Osteoblast (primary cell): ENCODE results near the gene LZIC. TPM values are rescaled to one million over a fixed set of nuclear protein-coding genes. Genes with fewer than 3 reads are reported as not detected.

Experiments used
- small RNA-seq: library from RNA; depleted of rRNA; stranded (forward); fragments of <200 nt; gene quantifications from one replicate; pipeline ENCODE3, GENCODE V24; 2012
- total RNA-seq: library from RNA; depleted of rRNA; stranded (reverse); fragments of >200 nt; gene quantifications from 2 replicates; pipeline ENCODE4 v1.2.3, GENCODE V29; 2012

The LZIC gene
- total RNA-seq, 1 donor, result 37.6 TPM

Small RNA genes within 50 kb of the gene (small RNA-seq; reads per million reads assigned to genes)
- gene MIR5697, result 0.67 reads per million

Other genes with a start within 250 kb of the LZIC start
- 110 and 140 TPM in 2 replicates for gene CLSTN1, start 119.4 kb downstream of the LZIC start, total RNA-seq
- gene CTNNBIP1, start 33.1 kb downstream of the LZIC start, total RNA-seq, result 17.7 and 18.5 TPM in 2 replicates
- gene NMNAT1, start 84 bp upstream of the LZIC start, total RNA-seq, result 9.7 and 10.5 TPM in 2 replicates
- gene RBP7, start 53.8 kb upstream of the LZIC start, total RNA-seq, result not detected in 2 replicates
- gene UBE4B, start 89.6 kb upstream of the LZIC start, total RNA-seq, result 73.1 and 76.6 TPM in 2 replicates